WTC11 (cell line): ENCODE results near the gene CALML3. TPM values are rescaled to one million over a fixed set of nuclear protein-coding genes. Genes with fewer than 3 reads are reported as not detected.

Source experiments
- ATAC-seq: fragments of 200-7000 bp; cut with Tn5 transposase; 2 replicates; pipeline ENCODE4 v1.10.0; 2021; ENCODE audit warnings: mild to moderate bottlenecking, moderate library complexity
- CTCF ChIA-PET: fragments of 300-600 bp; sonication (Branson Sonifier 250); formaldehyde crosslinking; loops from one replicate; lab custom pipeline; 2021; ENCODE audit warnings: antibody characterized with exemption; lab: Charles Lee
- POLR2A ChIA-PET: fragments of 350-600 bp; sonication (Branson Sonifier 250); formaldehyde crosslinking; loops from one replicate; lab custom pipeline; 2021; ENCODE audit warnings: antibody characterized with exemption; lab: Charles Lee
- DNase-seq: peaks from one replicate; pipeline ENCODE4 v3.0.0; 2021; ENCODE audit warnings: low spot score
- H3K27ac Mint-ChIP-seq: 2 replicates; pipeline ENCODE4 v1.8.0; 2021; ENCODE audit warnings: mixed read lengths
- H3K27me3 Mint-ChIP-seq: 2 replicates; pipeline ENCODE4 v1.8.0; 2021; ENCODE audit warnings: low read depth, mild to moderate bottlenecking, moderate library complexity, mixed read lengths
- H3K36me3 Mint-ChIP-seq: 2 replicates; pipeline ENCODE4 v1.8.0; 2021; ENCODE audit warnings: mixed read lengths
- H3K4me1 Mint-ChIP-seq: 2 replicates; pipeline ENCODE4 v1.8.0; 2022; ENCODE audit warnings: mixed read lengths
- H3K4me3 Mint-ChIP-seq: 2 replicates; pipeline ENCODE4 v1.8.0; 2021; ENCODE audit warnings: mild to moderate bottlenecking, moderate library complexity, mixed read lengths
- H3K9me3 Mint-ChIP-seq: 2 replicates; pipeline ENCODE4 v1.8.0; 2021; ENCODE audit warnings: mixed read lengths
- ATF1 ChIP-seq: sonication (generic); formaldehyde crosslinking; IDR thresholded peaks from 2 replicates; pipeline ENCODE4 v1.8.1; 2023; ENCODE audit warnings: mild to moderate bottlenecking, moderate library complexity, missing genetic modification reagents
- ATF2 ChIP-seq: sonication (generic); formaldehyde crosslinking; IDR thresholded peaks from 2 replicates; pipeline ENCODE4 v1.8.1; 2022; ENCODE audit warnings: low read depth, missing genetic modification reagents, borderline replicate concordance
- GRHL2 ChIP-seq: fragments of 250-450 bp; sonication (Bioruptor Pico); IDR thresholded peaks from 2 replicates; pipeline ENCODE4 v1.8.0; 2022; ENCODE audit warnings: mild to moderate bottlenecking, moderate library complexity; ENCODE audit not compliant: insufficient replicate concordance, severe bottlenecking
- GTF2I ChIP-seq: fragments of 250-450 bp; sonication (Bioruptor Pico); conservative IDR thresholded peaks from 2 replicates; pipeline ENCODE4 v1.4.0; 2021; ENCODE audit warnings: mild to moderate bottlenecking
- HMGA2 ChIP-seq: fragments of 250-450 bp; sonication (Bioruptor Pico); IDR thresholded peaks from 2 replicates; pipeline ENCODE4 v1.4.0; 2021; ENCODE audit warnings: mild to moderate bottlenecking, moderate library complexity
- IRF2 ChIP-seq: sonication (generic); formaldehyde crosslinking; IDR thresholded peaks from 2 replicates; pipeline ENCODE4 v1.8.0; 2022; ENCODE audit warnings: low read depth, missing genetic modification reagents, borderline replicate concordance
- JAZF1 ChIP-seq: fragments of 250-450 bp; sonication (Bioruptor Pico); IDR thresholded peaks from 2 replicates; pipeline ENCODE4 v1.9.0; 2021; ENCODE audit warnings: moderate library complexity, mild to moderate bottlenecking, inconsistent platforms
- MXD4 ChIP-seq: fragments of 250-450 bp; sonication (Bioruptor Pico); IDR thresholded peaks from 2 replicates; pipeline ENCODE4 v1.8.0; 2021; ENCODE audit warnings: mild to moderate bottlenecking, moderate library complexity, borderline replicate concordance
- NR1H2 ChIP-seq: sonication (generic); formaldehyde crosslinking; IDR thresholded peaks from 2 replicates; pipeline ENCODE4 v1.9.0; 2021; ENCODE audit warnings: mild to moderate bottlenecking, moderate library complexity, missing genetic modification reagents
- NR3C1 ChIP-seq: sonication (generic); formaldehyde crosslinking; conservative IDR thresholded peaks from 2 replicates; pipeline ENCODE4 v1.8.1; 2023; ENCODE audit warnings: low read depth, mild to moderate bottlenecking, missing genetic modification reagents
- OVOL2 ChIP-seq: fragments of 250-450 bp; sonication (Bioruptor Pico); IDR thresholded peaks from 2 replicates; pipeline ENCODE4 v1.9.0; 2021; ENCODE audit warnings: mild to moderate bottlenecking, borderline replicate concordance
- RELA ChIP-seq: sonication (generic); formaldehyde crosslinking; IDR thresholded peaks from 2 replicates; pipeline ENCODE4 v1.8.1; 2022; ENCODE audit warnings: missing genetic modification reagents, mild to moderate bottlenecking, borderline replicate concordance
- SMAD4 ChIP-seq: sonication (generic); formaldehyde crosslinking; IDR thresholded peaks from 2 replicates; pipeline ENCODE4 v1.8.0; 2022; ENCODE audit warnings: mild to moderate bottlenecking, missing genetic modification reagents
- TCF7 ChIP-seq: sonication (generic); formaldehyde crosslinking; IDR thresholded peaks from 2 replicates; pipeline ENCODE4 v1.8.0; 2022; ENCODE audit warnings: mild to moderate bottlenecking, low read depth, missing genetic modification reagents, moderate library complexity
- ZNF232 ChIP-seq: sonication (generic); formaldehyde crosslinking; IDR thresholded peaks from 2 replicates; pipeline ENCODE4 v1.8.0; 2022; ENCODE audit warnings: mild to moderate bottlenecking, missing genetic modification reagents
- ZNF396 ChIP-seq: fragments of 250-450 bp; sonication (Bioruptor Pico); IDR thresholded peaks from 2 replicates; pipeline ENCODE4 v1.8.0; 2021; ENCODE audit warnings: mild to moderate bottlenecking, moderate library complexity, borderline replicate concordance
- total RNA-seq: library from RNA; stranded (reverse); gene quantifications from 3 replicates; pipeline ENCODE4 v1.2.3, GENCODE V29; 2021
- TF ChIP-seq, protein P1 (sequence below): fragments of 200-600 bp; IDR thresholded peaks from 2 replicates; pipeline ENCODE4 v1.8.0; 2022; ENCODE audit warnings: antibody characterized with exemption
- TF ChIP-seq, protein P2 (sequence below): sonication (generic); formaldehyde crosslinking; IDR thresholded peaks from 2 replicates; pipeline ENCODE4 v1.8.1; 2023; ENCODE audit warnings: mild to moderate bottlenecking, missing genetic modification reagents, moderate library complexity
- TF ChIP-seq, protein P3 (sequence below): sonication (generic); formaldehyde crosslinking; IDR thresholded peaks from 2 replicates; pipeline ENCODE4 v1.8.0; 2022; ENCODE audit warnings: mild to moderate bottlenecking, missing genetic modification reagents
- TF ChIP-seq, protein P4 (sequence below): sonication (generic); formaldehyde crosslinking; IDR thresholded peaks from 2 replicates; pipeline ENCODE4 v1.8.1; 2022; ENCODE audit warnings: mild to moderate bottlenecking, moderate library complexity, missing genetic modification reagents

Gene CALML3
- total RNA-seq, 1 experiment from 2014 or later: not detected

DNA sequence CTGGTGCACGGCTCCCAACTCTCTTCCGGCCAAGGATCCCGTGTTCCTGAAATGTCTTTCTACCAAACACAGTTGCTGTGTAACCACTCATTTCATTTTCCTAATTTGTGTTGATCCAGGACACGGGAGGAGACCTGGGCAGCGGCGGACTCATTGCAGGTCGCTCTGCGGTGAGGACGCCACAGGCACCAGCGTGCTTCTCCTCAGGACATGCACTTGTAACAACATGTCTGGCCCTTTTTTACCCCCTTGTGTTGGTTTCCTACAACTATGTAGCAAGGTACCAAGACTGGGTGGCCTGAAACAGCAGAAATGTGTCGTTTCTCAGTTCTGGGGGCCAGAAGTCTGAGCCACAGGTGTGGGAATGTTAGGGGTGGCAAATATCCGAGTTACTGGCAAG is 43.6 kb upstream of the CALML3 start (continued):
- no peak for TF ChIP-seq NR3C1
- TF ChIP-seq, all 79 proteins: peak for 0

GRCh38 chr10:5482016-5482415 is 42.7 kb upstream of the CALML3 start:
- Mint-ChIP-seq H3K27ac (no peak overlapping the region), H3K36me3 (no peaks in the 10 kb centered on the region), H3K4me3 (no peak overlapping the region), H3K27me3 (peaks cover 2% of the 10 kb centered on the region), H3K9me3 (0 out of 2 replicates have a peak, but pooled peaks cover 5% of the 10 kb centered on the region), H3K4me1 (peaks cover 17% of the 10 kb centered on the region)
- no peak for ATAC-seq
- POLR2A ChIA-PET: no interaction called here
- CTCF ChIA-PET: no interaction called here
- TF ChIP-seq OVOL2 (CRISPR knock-in tag) (no peak), TCF7 (no peak)
- TF ChIP-seq, protein P1, sequence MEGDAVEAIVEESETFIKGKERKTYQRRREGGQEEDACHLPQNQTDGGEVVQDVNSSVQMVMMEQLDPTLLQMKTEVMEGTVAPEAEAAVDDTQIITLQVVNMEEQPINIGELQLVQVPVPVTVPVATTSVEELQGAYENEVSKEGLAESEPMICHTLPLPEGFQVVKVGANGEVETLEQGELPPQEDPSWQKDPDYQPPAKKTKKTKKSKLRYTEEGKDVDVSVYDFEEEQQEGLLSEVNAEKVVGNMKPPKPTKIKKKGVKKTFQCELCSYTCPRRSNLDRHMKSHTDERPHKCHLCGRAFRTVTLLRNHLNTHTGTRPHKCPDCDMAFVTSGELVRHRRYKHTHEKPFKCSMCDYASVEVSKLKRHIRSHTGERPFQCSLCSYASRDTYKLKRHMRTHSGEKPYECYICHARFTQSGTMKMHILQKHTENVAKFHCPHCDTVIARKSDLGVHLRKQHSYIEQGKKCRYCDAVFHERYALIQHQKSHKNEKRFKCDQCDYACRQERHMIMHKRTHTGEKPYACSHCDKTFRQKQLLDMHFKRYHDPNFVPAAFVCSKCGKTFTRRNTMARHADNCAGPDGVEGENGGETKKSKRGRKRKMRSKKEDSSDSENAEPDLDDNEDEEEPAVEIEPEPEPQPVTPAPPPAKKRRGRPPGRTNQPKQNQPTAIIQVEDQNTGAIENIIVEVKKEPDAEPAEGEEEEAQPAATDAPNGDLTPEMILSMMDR: no peak
- no peak for DNase-seq

GRCh38 chr10:5484205-5484604 is 40.6 kb upstream of the CALML3 start:
- no peak for ATAC-seq
- no peaks in the 10 kb centered on the region; the same call in none of the 2 replicates for H3K27me3 Mint-ChIP-seq
- no peak overlapping the region for H3K27ac Mint-ChIP-seq
- H3K9me3 Mint-ChIP-seq: 0 out of 2 replicates have a peak, but pooled peaks cover 5% of the 10 kb centered on the region
- TF ChIP-seq, protein P2, sequence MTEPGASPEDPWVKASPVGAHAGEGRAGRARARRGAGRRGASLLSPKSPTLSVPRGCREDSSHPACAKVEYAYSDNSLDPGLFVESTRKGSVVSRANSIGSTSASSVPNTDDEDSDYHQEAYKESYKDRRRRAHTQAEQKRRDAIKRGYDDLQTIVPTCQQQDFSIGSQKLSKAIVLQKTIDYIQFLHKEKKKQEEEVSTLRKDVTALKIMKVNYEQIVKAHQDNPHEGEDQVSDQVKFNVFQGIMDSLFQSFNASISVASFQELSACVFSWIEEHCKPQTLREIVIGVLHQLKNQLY (CRISPR knock-in tag): no peak
- no peak for TF ChIP-seq MXD4 (CRISPR knock-in tag)
- TF ChIP-seq, protein P3, sequence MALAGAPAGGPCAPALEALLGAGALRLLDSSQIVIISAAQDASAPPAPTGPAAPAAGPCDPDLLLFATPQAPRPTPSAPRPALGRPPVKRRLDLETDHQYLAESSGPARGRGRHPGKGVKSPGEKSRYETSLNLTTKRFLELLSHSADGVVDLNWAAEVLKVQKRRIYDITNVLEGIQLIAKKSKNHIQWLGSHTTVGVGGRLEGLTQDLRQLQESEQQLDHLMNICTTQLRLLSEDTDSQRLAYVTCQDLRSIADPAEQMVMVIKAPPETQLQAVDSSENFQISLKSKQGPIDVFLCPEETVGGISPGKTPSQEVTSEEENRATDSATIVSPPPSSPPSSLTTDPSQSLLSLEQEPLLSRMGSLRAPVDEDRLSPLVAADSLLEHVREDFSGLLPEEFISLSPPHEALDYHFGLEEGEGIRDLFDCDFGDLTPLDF: no peak
- no peak for TF ChIP-seq ZNF232 (CRISPR knock-in tag)
- no peak for TF ChIP-seq GRHL2
- no peak for TF ChIP-seq ATF2 (CRISPR knock-in tag)
- no peak for TF ChIP-seq HMGA2
- TF ChIP-seq, protein P4, sequence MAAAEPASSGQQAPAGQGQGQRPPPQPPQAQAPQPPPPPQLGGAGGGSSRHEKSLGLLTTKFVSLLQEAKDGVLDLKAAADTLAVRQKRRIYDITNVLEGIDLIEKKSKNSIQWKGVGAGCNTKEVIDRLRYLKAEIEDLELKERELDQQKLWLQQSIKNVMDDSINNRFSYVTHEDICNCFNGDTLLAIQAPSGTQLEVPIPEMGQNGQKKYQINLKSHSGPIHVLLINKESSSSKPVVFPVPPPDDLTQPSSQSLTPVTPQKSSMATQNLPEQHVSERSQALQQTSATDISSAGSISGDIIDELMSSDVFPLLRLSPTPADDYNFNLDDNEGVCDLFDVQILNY (CRISPR knock-in tag): no peak
- no peak for TF ChIP-seq ZNF396 (CRISPR knock-in tag)
- no peak for TF ChIP-seq SMAD4
- TF ChIP-seq GTF2I (CRISPR knock-in tag): no peak
- H3K4me1 Mint-ChIP-seq: peaks cover 28% of the 10 kb centered on the region
- no peaks in the 10 kb centered on the region for H3K36me3 Mint-ChIP-seq
- CTCF ChIA-PET: interaction anchor here (1.2 kb wide), 1 partner anchor 97 kb away, joined by 3 read pairs; no protein-coding TSS in a partner anchor
- no peak for DNase-seq
- POLR2A ChIA-PET: interaction anchor here (0.6 to 0.7 kb wide), 2 partner anchors 17 to 35 kb away, joined by 3 read pairs; no protein-coding TSS in a partner anchor
- no peak overlapping the region for H3K4me3 Mint-ChIP-seq

- Mint-ChIP-seq H3K27ac (no peak overlapping the region), H3K9me3 (0 out of 2 replicates have a peak, but pooled peaks cover 5% of the 10 kb centered on the region), H3K36me3 (no peaks in the 10 kb centered on the region), H3K4me1 (peaks cover 26% of the 10 kb centered on the region), H3K4me3 (no peak overlapping the region), H3K27me3 (no peaks in the 10 kb centered on the region; the same call in none of the 2 replicates)
- TF ChIP-seq RELA (CRISPR knock-in tag) (no peak), NR1H2 (CRISPR knock-in tag) (no peak), JAZF1 (CRISPR knock-in tag) (no peak), IRF2 (CRISPR knock-in tag) (no peak), ATF1 (no peak)
- TF ChIP-seq, protein P3: no peak
- TF ChIP-seq, protein P4 (CRISPR knock-in tag): no peak
- no peak for ATAC-seq
- POLR2A ChIA-PET: interaction anchor here (1.6 kb wide), 1 partner anchor 19 kb away, joined by 5 read pairs; no protein-coding TSS in a partner anchor
- CTCF ChIA-PET: interaction anchor here (0.7 to 1.2 kb wide), 3 partner anchors 23 to 105 kb away, joined by 3 to 5 read pairs (median 3); no protein-coding TSS in a partner anchor
- DNase-seq: no peak
Measured at GRCh38 chr10:5485290-5485689, 39.5 kb upstream of the CALML3 start.
